Thyroid gland (tissue), 4 donors: Measurements from ENCODE around the gene TMEM132A. TPM values are rescaled to one million over a fixed set of nuclear protein-coding genes. Genes with fewer than 3 reads are reported as not detected.

Source experiments
- DNase-seq, 2 donors: peaks; one replicate each; pipeline ENCODE4 v3.0.0-alpha.2; 2019
- H3K27ac ChIP-seq, 3 donors: fragments of 200-600 bp; sonication (generic); 1 replicate in 2 of 3; 2 replicates in 1 of 3; pipeline ENCODE4 v1.5.1; 2016 to 2019; ENCODE audit warnings: mild to moderate bottlenecking in 1 of 3, moderate library complexity in 1 of 3
- H3K27me3 ChIP-seq: fragments of 200-600 bp; sonication (generic); one replicate; pipeline ENCODE4 v1.5.1; 2019
- H3K36me3 ChIP-seq, 2 donors: fragments of 200-600 bp; sonication (generic); one replicate each; pipeline ENCODE4 v1.5.1; 2016 to 2019
- H3K4me1 ChIP-seq, 2 donors: fragments of 200-600 bp; sonication (generic); one replicate each; pipeline ENCODE4 v1.5.1; 2017 to 2019
- H3K4me3 ChIP-seq, 3 donors: fragments of 200-600 bp; sonication (generic); replicated peaks in 1 of 3; 1 replicate in 2 of 3; 2 replicates in 1 of 3; pipeline ENCODE4 v1.5.1; 2016; ENCODE audit warnings: mild to moderate bottlenecking in 1 of 3
- H3K9me3 ChIP-seq: fragments of 200-600 bp; sonication (generic); one replicate; pipeline ENCODE4 v1.5.1; 2017
- CTCF ChIP-seq, 6 experiments: fragments of 200-600 bp in 3 of 6; fragments of 450-650 bp in 3 of 6; sonication (generic) in 3 of 6; IDR thresholded peaks; one replicate each; pipeline ENCODE4 v1.5.1; 2016 to 2019; ENCODE audit warnings: antibody characterized with exemption in 6 of 6, mild to moderate bottlenecking in 2 of 6, inconsistent platforms in 1 of 6, moderate library complexity in 1 of 6
- POLR2A ChIP-seq, 2 donors: fragments of 450-650 bp; IDR thresholded peaks; one replicate each; pipeline ENCODE4 v1.6.1; 2017; ENCODE audit warnings: antibody characterized with exemption in 2 of 2, mild to moderate bottlenecking in 2 of 2, moderate library complexity in 1 of 2
- WGBS, 2 donors: methylation state at CpG; one replicate each; pipeline ENCODE4 v1.1.5; 2017; 5-methylcytosine and 5-hydroxymethylcytosine counted together
- intact Hi-C: fragments of 100-400 bp; cut with DNase I; formaldehyde crosslinking; loops from one replicate; pipeline ENCODE4 v1.15.1; 2023
- total RNA-seq, 4 donors: library from RNA; depleted of rRNA; stranded (reverse); fragments of >200 nt; gene quantifications; one replicate each; pipeline ENCODE4 v1.2.3, GENCODE V29; 2016

TMEM132A gene
- total RNA-seq, 4 donors from 2014 or later: 3.3 to 8.3 (median 3.9) TPM

- intact Hi-C loops: no loop called here
- DNase-seq: no peak
- Histone ChIP-seq H3K27me3 (peaks cover 5% of the 10 kb centered on the region), H3K36me3 (no peaks in the 10 kb centered on the region), H3K4me3 (no peak overlapping the region), H3K9me3 (no peaks in the 10 kb centered on the region), H3K4me1 (peaks cover 10 to 24% of the 10 kb centered on the region in 2 donors), H3K27ac (no peak overlapping the region)
- 92 to 95% methylated on average over 9 to 10 of the region's 20 CpGs for WGBS, 2 donors
- no peak for TF ChIP-seq POLR2A (IDR thresholded peaks at IDR 0.05)
- TF ChIP-seq CTCF (IDR thresholded peaks at IDR 0.05): no peak
Observed at GRCh38 chr11:60928563-60929001, 4.3 kb downstream of the TMEM132A start.

GRCh38 chr11:60929764-60930163, 5.5 kb downstream of the TMEM132A start:
- DNase-seq: no peak
- Histone ChIP-seq H3K27me3 (peaks cover 1% of the 10 kb centered on the region), H3K36me3 (no peaks in the 10 kb centered on the region), H3K4me1 (peaks cover 3 to 13% of the 10 kb centered on the region in 2 donors), H3K4me3 (no peak overlapping the region), H3K27ac (no peak overlapping the region), H3K9me3 (no peaks in the 10 kb centered on the region)
- intact Hi-C loops: no loop called here
- no peak for TF ChIP-seq CTCF (IDR thresholded peaks at IDR 0.05)
- TF ChIP-seq POLR2A (IDR thresholded peaks at IDR 0.05): no peak
- 85 to 89% methylated on average over 4 of the region's 4 CpGs for WGBS, 2 donors

- H3K9me3 ChIP-seq: no peaks in the 10 kb centered on the region
- H3K27ac ChIP-seq: no peak overlapping the region
- no peak overlapping the region for H3K4me3 ChIP-seq
- H3K27me3 ChIP-seq: no peaks in the 10 kb centered on the region
- H3K4me1 ChIP-seq: peaks cover 0 to 7% of the 10 kb centered on the region in 2 donors
- no peak for TF ChIP-seq CTCF (IDR thresholded peaks at IDR 0.05)
- TF ChIP-seq POLR2A (IDR thresholded peaks at IDR 0.05): no peak
- no peaks in the 10 kb centered on the region for H3K36me3 ChIP-seq
- intact Hi-C loops: no loop called here
- no peak for DNase-seq
- 92 to 100% methylated on average over 1 to 2 of the region's 4 CpGs for WGBS, 2 donors
Observed at GRCh38 chr11:60930394-60930793, 6.1 kb downstream of the TMEM132A start.

GRCh38 chr11:60931917-60932316, 7.7 kb downstream of the TMEM132A start:
- Histone ChIP-seq H3K4me3 (no peak overlapping the region), H3K9me3 (no peaks in the 10 kb centered on the region), H3K4me1 (peaks cover 0 to 11% of the 10 kb centered on the region in 2 donors), H3K27ac (no peak overlapping the region), H3K27me3 (no peaks in the 10 kb centered on the region), H3K36me3 (no peaks in the 10 kb centered on the region)
- WGBS, 2 donors: 62 to 66% methylated on average over 9 of the region's 9 CpGs
- peak in 1 of 2 donors; percentile 42 for DNase-seq
- TF ChIP-seq CTCF (IDR thresholded peaks at IDR 0.05) (no peak), POLR2A (IDR thresholded peaks at IDR 0.05) (no peak)
- intact Hi-C loops: no loop called here

GRCh38 chr11:60932605-60933356, 8.5 kb downstream of the TMEM132A start:
- no peaks in the 10 kb centered on the region for H3K9me3 ChIP-seq
- no peak for TF ChIP-seq POLR2A (IDR thresholded peaks at IDR 0.05)
- H3K4me3 ChIP-seq: no peak overlapping the region
- no peak overlapping the region for H3K27ac ChIP-seq
- no peaks in the 10 kb centered on the region for H3K36me3 ChIP-seq
- H3K27me3 ChIP-seq: no peaks in the 10 kb centered on the region
- peaks cover 0 to 4% of the 10 kb centered on the region in 2 donors for H3K4me1 ChIP-seq
- WGBS, 2 donors: 84 to 89% methylated on average over 5 of the region's 5 CpGs
- DNase-seq: no peak
- intact Hi-C loops: no loop called here
